ENCODE measurements around the gene ZBED1. TPM values are rescaled to one million over a fixed set of nuclear protein-coding genes. Genes with fewer than 3 reads are reported as not detected.

Gene ZBED1
- total RNA-seq, 1 experiment from 2014 or later, result 17.3 TPM

- CTCF ChIA-PET, result no interaction called here
- H3K4me3 Mint-ChIP-seq (ENCODE audit: low read depth, unreplicated experiment), result no peak overlapping the region
- H3K27me3 Mint-ChIP-seq (ENCODE audit: unreplicated experiment), result no peaks in the 10 kb centered on the region
- intact Hi-C loops (cut with micrococcal nuclease; ENCODE audit: unreplicated experiment), result no loop called here
- no peak overlapping the region for H3K27ac Mint-ChIP-seq (ENCODE audit: unreplicated experiment)
- BruUV-seq (replicated peaks), result no TSS peak
- H3K4me1 Mint-ChIP-seq (ENCODE audit: low read depth, unreplicated experiment), result peaks cover 10% of the 10 kb centered on the region
- H3K36me3 Mint-ChIP-seq (ENCODE audit: insufficient read depth, unreplicated experiment), result no peaks in the 10 kb centered on the region
- DNase-seq, result no peak
- no peak for TF ChIP-seq CTCF (IDR thresholded peaks at IDR 0.05; ENCODE audit: unreplicated experiment)
- H3K9me3 Mint-ChIP-seq (ENCODE audit: low read depth, unreplicated experiment), result no peaks in the 10 kb centered on the region
These were observed 53.3 kb downstream of the ZBED1 start for GRCh38 chrX:2447484-2447883.

- Mint-ChIP-seq H3K27ac (ENCODE audit: unreplicated experiment) (no peak overlapping the region), H3K27me3 (ENCODE audit: unreplicated experiment) (no peaks in the 10 kb centered on the region), H3K9me3 (ENCODE audit: low read depth, unreplicated experiment) (no peaks in the 10 kb centered on the region), H3K4me3 (ENCODE audit: low read depth, unreplicated experiment) (no peak overlapping the region), H3K4me1 (ENCODE audit: low read depth, unreplicated experiment) (peaks cover 9% of the 10 kb centered on the region), H3K36me3 (ENCODE audit: insufficient read depth, unreplicated experiment) (no peaks in the 10 kb centered on the region)
- no TSS peak for BruUV-seq (replicated peaks)
- CTCF ChIA-PET, result no interaction called here
- intact Hi-C loops (cut with micrococcal nuclease; ENCODE audit: unreplicated experiment), result no loop called here
- DNase-seq, result no peak
- no peak for TF ChIP-seq CTCF (IDR thresholded peaks at IDR 0.05; ENCODE audit: unreplicated experiment)
These were observed 54.0 kb downstream of the ZBED1 start for GRCh38 chrX:2446815-2447214.

- no peaks in the 10 kb centered on the region for H3K9me3 Mint-ChIP-seq (ENCODE audit: low read depth, unreplicated experiment)
- no peaks in the 10 kb centered on the region for H3K36me3 Mint-ChIP-seq (ENCODE audit: insufficient read depth, unreplicated experiment)
- no TSS peak for BruUV-seq (replicated peaks)
- no peak overlapping the region for H3K4me3 Mint-ChIP-seq (ENCODE audit: low read depth, unreplicated experiment)
- no peaks in the 10 kb centered on the region for H3K27me3 Mint-ChIP-seq (ENCODE audit: unreplicated experiment)
- no peak overlapping the region for H3K27ac Mint-ChIP-seq (ENCODE audit: unreplicated experiment)
- no peak for DNase-seq
- CTCF ChIA-PET, result no interaction called here
- intact Hi-C loops (cut with micrococcal nuclease; ENCODE audit: unreplicated experiment), result no loop called here
- TF ChIP-seq CTCF (IDR thresholded peaks at IDR 0.05; ENCODE audit: unreplicated experiment), result no peak
- H3K4me1 Mint-ChIP-seq (ENCODE audit: low read depth, unreplicated experiment), result peaks cover under 1% of the 10 kb centered on the region
These were observed 54.8 kb downstream of the ZBED1 start for GRCh38 chrX:2445662-2446623.

- Mint-ChIP-seq H3K4me1 (ENCODE audit: low read depth, unreplicated experiment) (no peaks in the 10 kb centered on the region), H3K27ac (ENCODE audit: unreplicated experiment) (no peak overlapping the region), H3K9me3 (ENCODE audit: low read depth, unreplicated experiment) (no peaks in the 10 kb centered on the region), H3K27me3 (ENCODE audit: unreplicated experiment) (no peaks in the 10 kb centered on the region), H3K36me3 (ENCODE audit: insufficient read depth, unreplicated experiment) (no peaks in the 10 kb centered on the region), H3K4me3 (ENCODE audit: low read depth, unreplicated experiment) (no peak overlapping the region)
- intact Hi-C loops (cut with micrococcal nuclease; ENCODE audit: unreplicated experiment), result no loop called here
- CTCF ChIA-PET, result no interaction called here
- TF ChIP-seq CTCF (IDR thresholded peaks at IDR 0.05; ENCODE audit: unreplicated experiment), result no peak
- DNase-seq, result no peak
- no TSS peak for BruUV-seq (replicated peaks)
These were observed 58.1 kb downstream of the ZBED1 start for GRCh38 chrX:2442694-2443093.

Measured in Calu3 (cell line).